Erythroblast (primary cell): ENCODE results near the gene DMPK.

Experiments
- GATA1 ChIP-seq: IDR thresholded peaks from 2 replicates; pipeline ENCODE4 v1.6.1; 2011; ENCODE audit warnings: low read depth, mild to moderate bottlenecking, control low read depth, low read length, moderate library complexity
- POLR2A ChIP-seq: IDR thresholded peaks from 2 replicates; pipeline ENCODE4 v1.6.1; 2011; ENCODE audit warnings: mild to moderate bottlenecking, low read length

DNA sequence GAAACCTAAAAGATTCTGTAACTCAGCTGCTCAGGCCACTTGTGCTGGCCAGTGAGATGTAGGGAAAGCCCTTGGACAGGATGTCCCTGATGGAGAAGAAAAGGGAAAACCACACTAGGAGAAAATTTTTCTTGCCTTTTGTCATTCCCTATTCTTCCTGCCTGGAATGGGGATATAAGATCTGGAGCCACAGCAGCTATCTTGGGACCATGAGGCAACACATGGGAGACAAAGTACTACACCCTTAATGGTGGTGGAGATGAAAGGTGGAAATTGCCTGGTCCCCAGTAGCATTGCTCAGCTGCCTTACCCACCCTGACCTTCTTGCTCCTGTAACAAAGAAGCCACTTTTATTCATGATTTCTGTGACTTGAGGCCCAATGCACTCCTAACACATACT, 23.4 kb upstream of the DMPK start:
- TF ChIP-seq POLR2A: no peak
- TF ChIP-seq GATA1: no peak
